Measurements from ENCODE around the gene HES7.

Gene HES7

DNA sequence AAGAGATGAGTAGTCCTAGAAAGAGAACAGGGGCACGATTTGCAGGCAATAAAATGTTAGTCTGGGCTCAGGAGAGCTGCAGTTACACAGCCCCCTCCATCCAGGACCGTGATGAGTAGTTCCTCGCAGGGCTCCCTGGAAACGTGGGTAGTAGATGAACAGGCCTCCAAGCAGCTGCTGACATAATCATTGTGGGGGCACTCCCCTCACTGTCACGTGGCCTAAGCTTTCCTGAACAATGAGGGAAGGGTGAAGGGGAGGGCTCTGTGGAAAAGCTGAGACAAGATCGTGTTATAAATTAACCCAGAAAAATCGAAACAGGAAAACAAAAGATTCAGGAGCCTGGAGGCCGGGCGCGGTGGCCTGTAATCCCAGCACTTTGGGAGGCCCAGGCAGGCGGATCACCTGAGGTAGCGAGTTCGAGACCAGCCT lies 29.6 kb upstream of the HES7 start:
- H3K36me3 Mint-ChIP-seq (ENCODE audit: low read depth), result peaks cover 6% of the 10 kb centered on the region
- H3K9me3 Mint-ChIP-seq, result no peaks in the 10 kb centered on the region
- H3K4me1 Mint-ChIP-seq, result peaks cover 8% of the 10 kb centered on the region
- no peaks in the 10 kb centered on the region for H3K27me3 Mint-ChIP-seq (ENCODE audit: low read depth)
- H3K27ac Mint-ChIP-seq, result peak overlapping the region in 2 of 3 experiments; percentile 98 to 100
- TF ChIP-seq, protein P1, sequence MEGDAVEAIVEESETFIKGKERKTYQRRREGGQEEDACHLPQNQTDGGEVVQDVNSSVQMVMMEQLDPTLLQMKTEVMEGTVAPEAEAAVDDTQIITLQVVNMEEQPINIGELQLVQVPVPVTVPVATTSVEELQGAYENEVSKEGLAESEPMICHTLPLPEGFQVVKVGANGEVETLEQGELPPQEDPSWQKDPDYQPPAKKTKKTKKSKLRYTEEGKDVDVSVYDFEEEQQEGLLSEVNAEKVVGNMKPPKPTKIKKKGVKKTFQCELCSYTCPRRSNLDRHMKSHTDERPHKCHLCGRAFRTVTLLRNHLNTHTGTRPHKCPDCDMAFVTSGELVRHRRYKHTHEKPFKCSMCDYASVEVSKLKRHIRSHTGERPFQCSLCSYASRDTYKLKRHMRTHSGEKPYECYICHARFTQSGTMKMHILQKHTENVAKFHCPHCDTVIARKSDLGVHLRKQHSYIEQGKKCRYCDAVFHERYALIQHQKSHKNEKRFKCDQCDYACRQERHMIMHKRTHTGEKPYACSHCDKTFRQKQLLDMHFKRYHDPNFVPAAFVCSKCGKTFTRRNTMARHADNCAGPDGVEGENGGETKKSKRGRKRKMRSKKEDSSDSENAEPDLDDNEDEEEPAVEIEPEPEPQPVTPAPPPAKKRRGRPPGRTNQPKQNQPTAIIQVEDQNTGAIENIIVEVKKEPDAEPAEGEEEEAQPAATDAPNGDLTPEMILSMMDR (IDR thresholded peaks at IDR 0.05; ENCODE audit: unreplicated experiment in 3 of 3), result no peak
- H3K4me3 Mint-ChIP-seq, result peak overlapping the region; percentile 91 to 95 (median 93)

DNA sequence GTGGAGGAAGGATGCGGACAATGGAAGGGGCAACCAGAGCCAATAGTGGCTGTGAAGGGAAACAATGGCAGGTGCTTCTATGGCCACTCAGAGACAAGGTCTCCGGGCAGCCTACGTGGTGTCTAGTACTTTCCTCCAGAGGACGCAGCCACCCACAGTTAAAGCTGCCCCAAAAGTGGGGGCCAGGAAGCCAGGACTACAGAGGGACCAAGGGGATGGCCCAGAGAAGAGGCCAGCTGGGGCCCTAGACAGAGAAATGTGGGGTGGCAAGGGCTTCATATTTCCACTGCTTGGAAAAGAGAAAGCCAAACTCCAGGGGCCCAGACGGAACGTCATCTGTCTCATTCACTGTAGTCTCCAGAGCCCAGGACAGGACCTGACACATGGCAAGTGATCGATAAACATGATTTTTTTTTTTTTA lies 29.1 kb upstream of the HES7 start:
- H3K27ac Mint-ChIP-seq, result peak overlapping the region in 2 of 3 experiments; percentile 98 to 100

DNA sequence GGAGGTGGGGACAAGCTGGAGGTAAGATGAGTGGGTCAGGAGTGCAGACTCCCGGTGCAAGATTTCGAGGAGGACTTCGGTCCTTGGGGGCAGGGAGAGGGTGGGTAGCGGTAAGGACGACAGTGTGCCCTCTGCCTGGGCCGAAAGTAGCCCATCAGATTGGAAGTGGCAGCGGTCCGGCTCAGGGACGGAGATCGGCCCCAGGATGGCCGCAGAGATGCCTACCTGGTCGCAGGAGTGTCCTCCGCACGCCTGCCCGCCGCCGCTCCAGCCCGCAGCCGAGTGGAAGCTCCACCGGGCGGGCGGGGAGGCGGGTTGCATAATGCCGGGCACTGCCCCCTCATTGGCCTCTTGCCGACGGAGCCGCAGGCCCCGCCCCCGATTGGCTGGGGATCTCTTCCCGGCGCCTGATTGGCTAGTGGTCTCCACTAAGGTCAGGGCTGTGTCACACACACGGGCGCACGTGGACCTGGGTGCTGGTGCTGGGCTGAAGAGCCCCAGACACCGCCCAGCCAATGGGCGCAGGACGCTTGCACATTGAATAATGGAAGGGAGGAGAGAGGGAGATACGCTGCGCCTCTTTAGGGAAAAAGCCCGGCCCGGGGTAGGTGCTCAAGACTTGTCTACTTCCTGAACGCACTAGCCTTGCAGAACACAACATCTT lies 28.3 kb upstream of the HES7 start, which contains the start of gene PER1:
Gene PER1 (minus strand): TSS at position 293 of the 664 bp plus-strand sequence. CDS start 1,698 bp downstream, outside the sequence.
- H3K36me3 Mint-ChIP-seq (ENCODE audit: low read depth), result peaks cover 14% of the 10 kb centered on the region
- H3K4me3 Mint-ChIP-seq, result peak within 1 kb of the TSS; percentile 91 to 95 (median 93)
- H3K27me3 Mint-ChIP-seq (ENCODE audit: low read depth), result no peaks in the 10 kb centered on the region

More for the DNA sequence above, 29.1 kb upstream of the HES7 start:
- H3K4me1 Mint-ChIP-seq, result peaks cover 6% of the 10 kb centered on the region
- H3K27me3 Mint-ChIP-seq (ENCODE audit: low read depth), result no peaks in the 10 kb centered on the region
- peaks cover 9% of the 10 kb centered on the region for H3K36me3 Mint-ChIP-seq (ENCODE audit: low read depth)
- peak overlapping the region; percentile 91 to 95 (median 93) for H3K4me3 Mint-ChIP-seq
- TF ChIP-seq, protein P1 (IDR thresholded peaks at IDR 0.05; ENCODE audit: unreplicated experiment in 3 of 3), result no peak
- no peaks in the 10 kb centered on the region for H3K9me3 Mint-ChIP-seq

DNA sequence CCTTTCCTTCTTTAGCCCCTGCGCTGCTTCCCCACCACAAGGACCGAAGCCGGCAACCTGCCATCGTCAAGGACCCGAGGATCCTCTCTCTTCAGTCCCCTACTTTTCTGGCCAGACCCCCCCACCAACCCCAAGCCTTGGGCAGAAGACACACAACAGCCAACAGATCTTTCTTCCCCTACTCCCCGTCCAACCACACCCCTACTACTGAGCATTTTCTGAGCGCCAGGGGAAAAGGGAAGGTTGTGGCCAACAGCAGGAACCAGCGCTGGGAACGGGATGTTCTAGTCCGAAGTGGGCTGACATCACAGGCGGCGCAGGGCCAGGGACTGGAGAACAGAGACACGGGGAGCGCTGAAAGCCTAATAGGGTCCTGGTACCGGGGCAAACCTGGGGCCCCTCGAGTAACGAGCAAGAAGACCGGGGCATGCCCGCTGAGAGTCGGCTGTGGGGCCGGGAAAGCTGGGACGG lies 27.8 kb upstream of the HES7 start:
- Mint-ChIP-seq H3K27ac (peak overlapping the region in 2 of 3 experiments; percentile 89 to 97), H3K9me3 (no peaks in the 10 kb centered on the region), H3K4me3 (peak overlapping the region; percentile 91 to 95 (median 93)), H3K36me3 (ENCODE audit: low read depth) (peaks cover 18% of the 10 kb centered on the region), H3K4me1 (peaks cover 6% of the 10 kb centered on the region), H3K27me3 (ENCODE audit: low read depth) (no peaks in the 10 kb centered on the region)
- TF ChIP-seq, protein P1 (IDR thresholded peaks at IDR 0.05; ENCODE audit: unreplicated experiment in 3 of 3), result no peak

More for the DNA sequence above, 28.3 kb upstream of the HES7 start, which contains the start of gene PER1:
- Mint-ChIP-seq H3K4me1 (peaks cover 6% of the 10 kb centered on the region), H3K27ac (peak within 1 kb of the TSS in 2 of 3 experiments; percentile 98 to 100), H3K9me3 (no peaks in the 10 kb centered on the region)
- TF ChIP-seq, protein P1 (IDR thresholded peaks at IDR 0.05; ENCODE audit: unreplicated experiment in 3 of 3), result no peak

DNA sequence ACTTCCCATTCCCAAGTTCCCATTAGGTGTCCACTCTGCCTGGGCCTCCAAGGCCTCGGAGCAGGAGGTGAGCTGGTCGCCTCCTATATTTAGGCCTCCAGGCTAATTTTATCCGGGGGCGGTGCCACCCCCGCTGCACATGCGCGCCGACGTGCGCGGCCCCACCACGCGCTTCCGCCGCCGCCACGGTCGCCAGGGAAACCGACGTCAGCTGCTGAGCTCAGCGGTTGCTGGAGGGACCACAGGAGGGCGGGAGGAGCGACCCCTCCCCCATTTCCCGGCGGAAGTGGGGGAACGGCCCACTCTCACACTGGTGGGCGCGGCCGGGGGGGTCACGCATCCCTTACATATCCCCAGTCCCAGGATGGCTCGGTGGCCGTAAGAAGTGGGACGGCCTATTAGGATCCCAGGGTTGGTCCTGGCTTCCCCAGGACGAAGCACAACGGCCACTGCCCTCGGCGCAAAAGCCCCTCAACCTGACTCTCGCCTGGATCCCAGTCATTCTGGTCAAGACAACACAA lies 27.3 kb upstream of the HES7 start:
- H3K27ac Mint-ChIP-seq, result peak overlapping the region in 2 of 3 experiments; percentile 89 to 97
- peak overlapping the region; percentile 91 to 95 (median 93) for H3K4me3 Mint-ChIP-seq
- peaks cover 6% of the 10 kb centered on the region for H3K4me1 Mint-ChIP-seq
- H3K36me3 Mint-ChIP-seq (ENCODE audit: low read depth), result peaks cover 23% of the 10 kb centered on the region
- TF ChIP-seq, protein P1 (IDR thresholded peaks at IDR 0.05; ENCODE audit: unreplicated experiment in 3 of 3), result no peak
- no peaks in the 10 kb centered on the region for H3K27me3 Mint-ChIP-seq (ENCODE audit: low read depth)
- H3K9me3 Mint-ChIP-seq, result no peaks in the 10 kb centered on the region

Measured in nephron (organoid).